Uterus (tissue), 4 donors: ENCODE results near the gene GIPC3. TPM values are rescaled to one million over a fixed set of nuclear protein-coding genes. Genes with fewer than 3 reads are reported as not detected.

Experiments
- DNase-seq, 2 donors: peaks; one replicate each; pipeline ENCODE4 v3.0.0-alpha.2; 2019 to 2020
- H3K27ac ChIP-seq, 2 donors: fragments of 200-600 bp; sonication (generic); 1 replicate in 1 of 2; 2 replicates in 1 of 2; pipeline ENCODE4 v1.5.1; 2016 to 2018
- H3K27me3 ChIP-seq, 2 donors: fragments of 200-600 bp; sonication (generic); one replicate each; pipeline ENCODE4 v1.5.1; 2018 to 2019; ENCODE audit warnings: control low read depth in 1 of 2
- H3K36me3 ChIP-seq, 2 donors: fragments of 200-600 bp; sonication (generic); one replicate each; pipeline ENCODE4 v1.5.1; 2019; ENCODE audit warnings: control low read depth in 1 of 2
- H3K4me1 ChIP-seq, 2 donors: fragments of 200-600 bp; sonication (generic); one replicate each; pipeline ENCODE4 v1.5.1; 2018 to 2019; ENCODE audit warnings: control low read depth in 1 of 2
- H3K4me3 ChIP-seq, 2 donors: fragments of 200-600 bp; sonication (generic); 1 replicate in 1 of 2; 2 replicates in 1 of 2; pipeline ENCODE4 v1.5.1; 2018 to 2019; ENCODE audit warnings: mild to moderate bottlenecking in 1 of 2
- H3K9me3 ChIP-seq, 2 donors: fragments of 200-600 bp; sonication (generic); one replicate each; pipeline ENCODE4 v1.5.1; 2019; ENCODE audit warnings: control low read depth in 1 of 2
- POLR2A ChIP-seq, 2 donors: fragments of 450-650 bp; IDR thresholded peaks; one replicate each; pipeline ENCODE4 v1.6.1; 2016; ENCODE audit warnings: antibody characterized with exemption in 2 of 2, mild to moderate bottlenecking in 1 of 2, moderate library complexity in 1 of 2
- intact Hi-C: fragments of 100-400 bp; cut with DNase I; formaldehyde crosslinking; loops from one replicate; pipeline ENCODE4 v1.15.1; 2023; ENCODE audit warnings: low total_unique reads
- total RNA-seq, 4 donors: library from RNA; depleted of rRNA in 3 of 4; stranded (reverse); fragments of >200 nt in 3 of 4; gene quantifications; one replicate each; pipeline versions ENCODE4 v1.1.0 to v1.2.4, GENCODE V29; 2014 to 2023
- TF ChIP-seq, protein P1 (sequence below), 4 experiments: fragments of 200-600 bp in 2 of 4; fragments of 450-650 bp in 2 of 4; sonication (generic) in 2 of 4; IDR thresholded peaks; one replicate each; pipeline ENCODE4 v1.5.1; 2016 to 2019; ENCODE audit warnings: antibody characterized with exemption in 4 of 4, mild to moderate bottlenecking in 2 of 4, moderate library complexity in 1 of 4
- donor health status: DM: yes; HTN: yes; CAD: no.

The GIPC3 gene
- total RNA-seq, 4 donors from 2014 or later = 0.07 to 4.0 TPM; not detected in 2

DNA sequence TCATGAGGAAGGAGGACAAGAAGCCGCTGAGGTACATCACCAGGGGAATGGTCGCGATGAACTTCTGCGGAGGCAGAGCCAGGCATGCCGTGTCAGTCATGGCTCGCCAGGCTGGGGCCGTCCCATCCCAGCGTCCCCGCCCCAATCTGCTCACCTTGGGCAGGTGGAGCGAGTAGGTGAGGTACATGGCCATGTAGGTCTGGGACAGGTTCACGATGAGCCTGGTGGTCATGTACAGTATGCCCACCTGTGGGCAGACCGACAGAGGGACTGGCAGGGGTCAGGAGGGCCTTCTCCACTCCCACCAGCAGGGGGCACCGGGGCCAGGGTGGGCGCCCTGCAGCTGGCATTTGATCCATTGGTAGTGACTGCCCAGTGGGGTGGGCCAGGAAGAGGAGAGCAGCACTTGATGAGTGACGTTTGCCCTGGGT, 38.0 kb upstream of the GIPC3 start:
- TF ChIP-seq POLR2A (IDR thresholded peaks at IDR 0.05) = no peak
- TF ChIP-seq, protein P1, sequence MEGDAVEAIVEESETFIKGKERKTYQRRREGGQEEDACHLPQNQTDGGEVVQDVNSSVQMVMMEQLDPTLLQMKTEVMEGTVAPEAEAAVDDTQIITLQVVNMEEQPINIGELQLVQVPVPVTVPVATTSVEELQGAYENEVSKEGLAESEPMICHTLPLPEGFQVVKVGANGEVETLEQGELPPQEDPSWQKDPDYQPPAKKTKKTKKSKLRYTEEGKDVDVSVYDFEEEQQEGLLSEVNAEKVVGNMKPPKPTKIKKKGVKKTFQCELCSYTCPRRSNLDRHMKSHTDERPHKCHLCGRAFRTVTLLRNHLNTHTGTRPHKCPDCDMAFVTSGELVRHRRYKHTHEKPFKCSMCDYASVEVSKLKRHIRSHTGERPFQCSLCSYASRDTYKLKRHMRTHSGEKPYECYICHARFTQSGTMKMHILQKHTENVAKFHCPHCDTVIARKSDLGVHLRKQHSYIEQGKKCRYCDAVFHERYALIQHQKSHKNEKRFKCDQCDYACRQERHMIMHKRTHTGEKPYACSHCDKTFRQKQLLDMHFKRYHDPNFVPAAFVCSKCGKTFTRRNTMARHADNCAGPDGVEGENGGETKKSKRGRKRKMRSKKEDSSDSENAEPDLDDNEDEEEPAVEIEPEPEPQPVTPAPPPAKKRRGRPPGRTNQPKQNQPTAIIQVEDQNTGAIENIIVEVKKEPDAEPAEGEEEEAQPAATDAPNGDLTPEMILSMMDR (IDR thresholded peaks at IDR 0.05) = no peak
- no peaks in the 10 kb centered on the region for H3K27me3 ChIP-seq
- intact Hi-C loops = no loop called here
- DNase-seq = no peak
- no peaks in the 10 kb centered on the region for H3K9me3 ChIP-seq
- no peaks in the 10 kb centered on the region for H3K4me1 ChIP-seq
- no peaks in the 10 kb centered on the region for H3K36me3 ChIP-seq
- H3K4me3 ChIP-seq = no peak overlapping the region
- H3K27ac ChIP-seq = no peak overlapping the region

DNA sequence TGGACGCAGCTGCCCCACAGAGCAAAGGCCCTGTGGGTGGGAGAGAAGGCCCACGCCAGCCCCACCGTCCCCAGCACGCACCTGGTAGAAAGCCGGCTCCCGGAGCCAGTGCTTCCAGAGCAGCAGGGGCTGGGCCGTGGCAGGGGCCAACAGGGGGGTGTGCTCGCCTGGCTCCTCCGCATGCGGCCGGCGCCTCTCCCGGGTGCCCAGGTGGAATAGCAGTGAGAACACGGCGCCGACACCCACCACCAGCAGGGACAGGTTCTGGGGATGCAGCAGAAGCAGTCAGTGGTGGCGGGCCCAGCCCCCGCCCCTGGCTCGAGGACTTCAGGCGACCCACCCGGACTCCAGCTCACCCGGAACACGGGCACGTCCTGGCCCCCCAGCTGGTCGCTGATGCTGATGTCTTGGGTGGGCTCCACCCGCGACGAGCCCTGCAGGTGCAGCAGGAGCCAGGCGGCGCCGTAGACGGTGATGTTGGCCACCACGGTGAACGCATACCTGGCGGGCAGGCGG, 37.5 kb upstream of the GIPC3 start:
- DNase-seq = no peak
- intact Hi-C loops = no loop called here
- no peak overlapping the region for H3K27ac ChIP-seq

DNA sequence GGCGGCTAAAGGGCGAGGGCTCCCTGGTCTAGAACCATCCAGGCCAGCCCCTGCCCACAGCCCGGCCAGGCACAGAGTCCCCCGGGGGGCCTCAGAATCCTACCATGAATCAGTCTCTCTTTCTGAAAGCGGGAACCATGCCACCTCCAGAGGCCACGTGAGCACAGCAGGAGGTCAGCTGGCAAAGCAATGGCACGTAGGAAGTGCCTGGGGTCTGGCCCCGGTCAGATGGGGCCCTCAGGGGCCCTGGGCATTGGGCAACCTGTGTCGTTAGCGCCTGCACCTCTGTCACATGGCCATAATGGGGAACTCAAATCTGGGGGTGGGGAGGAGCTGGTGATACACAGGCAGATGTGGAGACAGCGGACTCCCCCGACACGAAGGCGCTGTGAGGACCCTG, 36.7 kb upstream of the GIPC3 start:
- H3K9me3 ChIP-seq = no peaks in the 10 kb centered on the region
- no peaks in the 10 kb centered on the region for H3K36me3 ChIP-seq
- TF ChIP-seq, protein P1 (IDR thresholded peaks at IDR 0.05) = no peak
- TF ChIP-seq POLR2A (IDR thresholded peaks at IDR 0.05) = no peak
- no peak for DNase-seq
- intact Hi-C loops = no loop called here
- no peak overlapping the region for H3K27ac ChIP-seq
- no peaks in the 10 kb centered on the region for H3K27me3 ChIP-seq
- H3K4me1 ChIP-seq = no peaks in the 10 kb centered on the region
- no peak overlapping the region for H3K4me3 ChIP-seq

More for the DNA sequence above, 37.5 kb upstream of the GIPC3 start:
- Histone ChIP-seq H3K27me3 (no peaks in the 10 kb centered on the region), H3K9me3 (no peaks in the 10 kb centered on the region), H3K4me3 (no peak overlapping the region), H3K36me3 (no peaks in the 10 kb centered on the region), H3K4me1 (no peaks in the 10 kb centered on the region)
- TF ChIP-seq POLR2A (IDR thresholded peaks at IDR 0.05) = no peak
- TF ChIP-seq, protein P1 (IDR thresholded peaks at IDR 0.05) = no peak

DNA sequence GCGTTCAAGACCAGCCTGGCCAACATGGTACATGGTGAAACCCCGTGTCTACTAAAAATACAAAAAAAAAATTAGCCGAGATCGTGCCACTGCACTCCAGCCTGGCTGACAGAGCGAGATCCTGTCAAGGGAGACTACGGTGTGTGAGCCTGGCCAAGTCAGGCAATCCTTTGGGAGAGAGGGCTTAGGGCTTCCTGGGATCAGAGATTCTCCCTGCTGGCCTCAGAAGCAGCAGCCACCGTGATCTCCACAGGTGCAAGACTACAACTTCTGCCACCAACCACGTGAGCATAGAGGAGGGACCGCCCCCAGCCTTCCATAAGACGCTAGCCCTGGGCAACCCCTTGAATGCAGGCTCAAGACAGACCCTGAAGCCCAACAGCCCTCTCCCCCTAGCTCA, 35.5 kb upstream of the GIPC3 start:
- Histone ChIP-seq H3K36me3 (no peaks in the 10 kb centered on the region), H3K4me3 (no peak overlapping the region), H3K27me3 (no peaks in the 10 kb centered on the region), H3K27ac (no peak overlapping the region), H3K4me1 (no peaks in the 10 kb centered on the region), H3K9me3 (no peaks in the 10 kb centered on the region)
- DNase-seq = no peak
- TF ChIP-seq, protein P1 (IDR thresholded peaks at IDR 0.05) = no peak
- no peak for TF ChIP-seq POLR2A (IDR thresholded peaks at IDR 0.05)
- intact Hi-C loops = loop anchor here (10.0 kb wide), 1 partner anchor 65 kb away; no protein-coding TSS in a partner anchor

DNA sequence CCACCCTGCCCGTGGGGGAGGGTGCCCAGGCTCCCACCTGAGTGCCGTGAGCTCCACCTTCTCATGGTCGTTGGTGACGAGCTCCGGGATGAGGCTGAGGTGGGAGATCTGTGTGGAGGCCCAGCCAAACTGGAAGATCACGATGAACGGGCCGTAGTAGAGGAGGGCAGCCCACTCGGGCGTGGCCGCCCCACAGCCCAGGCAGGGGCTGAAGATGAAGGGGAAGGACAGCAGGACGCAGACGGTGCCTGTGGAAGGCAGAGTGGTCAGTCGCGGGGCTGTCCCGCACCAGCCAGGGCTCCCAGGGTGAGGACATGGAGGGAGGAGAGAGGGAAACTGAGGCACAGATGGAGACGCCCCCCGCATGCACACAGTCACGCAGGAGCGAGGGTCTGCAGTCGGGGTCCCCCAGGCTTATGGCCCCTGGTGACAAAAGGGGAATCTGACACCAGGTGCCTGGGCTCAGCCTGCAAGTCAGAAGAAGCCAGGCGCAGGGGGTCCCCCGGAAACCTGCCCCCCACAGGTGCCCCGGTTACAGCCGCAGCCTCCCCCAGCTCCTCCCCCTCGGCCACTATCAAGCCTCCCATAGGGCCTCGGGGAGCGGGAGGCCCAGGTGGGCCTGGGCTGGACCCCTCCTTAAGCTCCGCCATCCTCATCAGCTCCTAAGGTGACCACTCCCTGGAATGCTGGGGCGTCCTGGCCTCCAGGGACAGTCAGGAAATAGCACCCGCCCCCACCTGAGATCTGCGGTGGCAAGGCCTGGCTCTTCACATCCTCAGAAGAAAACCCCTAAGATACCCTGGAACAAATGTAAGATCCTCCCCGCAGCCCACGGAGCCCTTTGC, 34.1 kb upstream of the GIPC3 start:
- H3K4me1 ChIP-seq = peaks cover 0 to 8% of the 10 kb centered on the region in 2 donors
- DNase-seq = no peak
- intact Hi-C loops = loop anchor here (10.0 kb wide), 1 partner anchor 64 kb away; no protein-coding TSS in a partner anchor
- no peaks in the 10 kb centered on the region for H3K27me3 ChIP-seq
- TF ChIP-seq POLR2A (IDR thresholded peaks at IDR 0.05) = no peak
- TF ChIP-seq, protein P1 (IDR thresholded peaks at IDR 0.05) = no peak
- H3K27ac ChIP-seq = no peak overlapping the region
- H3K4me3 ChIP-seq = no peak overlapping the region
- no peaks in the 10 kb centered on the region for H3K9me3 ChIP-seq
- no peaks in the 10 kb centered on the region for H3K36me3 ChIP-seq
